ENCODE data around the gene CATSPERD.
"Not testable (repeated sequence)": the region's sequence is repeated elsewhere in the genome, so short reads cannot be mapped to it uniquely, and the experiment has no call there.

Gene CATSPERD

GRCh38 chr19:5742051-5742450, 21.6 kb downstream of the CATSPERD start:
- DNase-seq (ENCODE audit: low read depth) = no peak

- DNase-seq (ENCODE audit: low read depth) = no peak
These were observed 23.2 kb downstream of the CATSPERD start for GRCh38 chr19:5743630-5744029.

GRCh38 chr19:5744999-5745398, 24.6 kb downstream of the CATSPERD start:
- DNase-seq (ENCODE audit: low read depth) = not testable (repeated sequence)

GRCh38 chr19:5748920-5749319, 28.5 kb downstream of the CATSPERD start:
- not testable (repeated sequence) for DNase-seq (ENCODE audit: low read depth)

GRCh38 chr19:5749505-5749904, 29.1 kb downstream of the CATSPERD start:
- DNase-seq (ENCODE audit: low read depth) = no peak

- no peak for DNase-seq (ENCODE audit: low read depth)
These were observed 31.3 kb downstream of the CATSPERD start for GRCh38 chr19:5751709-5752108.

- DNase-seq (ENCODE audit: low read depth) = no peak
These were observed 33.3 kb downstream of the CATSPERD start for GRCh38 chr19:5753743-5754142.

GRCh38 chr19:5762608-5763217, 42.3 kb downstream of the CATSPERD start:
- DNase-seq (ENCODE audit: low read depth) = no peak

- DNase-seq (ENCODE audit: low read depth) = no peak
These were observed 44.8 kb downstream of the CATSPERD start for GRCh38 chr19:5765220-5765619.

- no peak for DNase-seq (ENCODE audit: low read depth)
These were observed 47.5 kb downstream of the CATSPERD start for GRCh38 chr19:5767949-5768348.

- no peak for DNase-seq (ENCODE audit: low read depth)
These were observed 52.0 kb downstream of the CATSPERD start for GRCh38 chr19:5772416-5772815.

- DNase-seq (ENCODE audit: low read depth) = no peak
These were observed 52.8 kb downstream of the CATSPERD start for GRCh38 chr19:5773276-5773675.

- no peak for DNase-seq (ENCODE audit: low read depth)
These were observed 54.5 kb downstream of the CATSPERD start for GRCh38 chr19:5774921-5775320.

GRCh38 chr19:5775668-5776309, 55.4 kb downstream of the CATSPERD start:
- DNase-seq (ENCODE audit: low read depth) = no peak

GRCh38 chr19:5778402-5778801, 58.0 kb downstream of the CATSPERD start:
- DNase-seq (ENCODE audit: low read depth) = no peak

- not testable (repeated sequence) for DNase-seq (ENCODE audit: low read depth)
These were observed 60.5 kb downstream of the CATSPERD start for GRCh38 chr19:5780916-5781315.

- DNase-seq (ENCODE audit: low read depth) = no peak
These were observed 61.9 kb downstream of the CATSPERD start for GRCh38 chr19:5782322-5782721.

GRCh38 chr19:5782945-5783919, 62.8 kb downstream of the CATSPERD start:
- DNase-seq (ENCODE audit: low read depth) = no peak

GRCh38 chr19:5784581-5785147, 64.2 kb downstream of the CATSPERD start, which contains the start of gene PRR22:
PRR22 (minus strand) TSS chr19:5784746; CDS start chr19:5784660, 86 bp downstream.
- no peak for DNase-seq (ENCODE audit: low read depth)

GRCh38 chr19:5785423-5785822, 65.0 kb downstream of the CATSPERD start:
- no peak for DNase-seq (ENCODE audit: low read depth)

GRCh38 chr19:5786593-5787408, 66.4 kb downstream of the CATSPERD start:
- DNase-seq (ENCODE audit: low read depth) = no peak
